ENCODE measurements around the gene CRELD1.

Gene CRELD1

GRCh38 chr3:9903904-9904303 lies 29.7 kb upstream of the CRELD1 start:
- DNase-seq: no peak

- no peak for DNase-seq
These were observed 27.2 kb upstream of the CRELD1 start for GRCh38 chr3:9906480-9906879.

GRCh38 chr3:9908286-9908685 lies 25.3 kb upstream of the CRELD1 start:
- no peak for DNase-seq

- DNase-seq: no peak
These were observed 24.2 kb upstream of the CRELD1 start for GRCh38 chr3:9909221-9910013.

- no peak for DNase-seq
These were observed 21.8 kb upstream of the CRELD1 start for GRCh38 chr3:9911863-9912262.

- DNase-seq: no peak
These were observed 21.2 kb upstream of the CRELD1 start for GRCh38 chr3:9912294-9912935.

GRCh38 chr3:9913601-9914000 lies 20.0 kb upstream of the CRELD1 start:
- no peak for DNase-seq

GRCh38 chr3:9914011-9914410 lies 19.6 kb upstream of the CRELD1 start:
- no peak for DNase-seq

GRCh38 chr3:9914559-9915253 lies 18.9 kb upstream of the CRELD1 start:
- DNase-seq: no peak

- peak; percentile 5 for DNase-seq
These were observed 18.1 kb upstream of the CRELD1 start for GRCh38 chr3:9915254-9916141.

GRCh38 chr3:9916346-9916733 lies 17.3 kb upstream of the CRELD1 start:
- no peak for DNase-seq

- DNase-seq: no peak
These were observed 16.6 kb upstream of the CRELD1 start, which contains the start of gene IL17RC for GRCh38 chr3:9916734-9917680. IL17RC (plus strand) TSS chr3:9917098; CDS start chr3:9917316, 218 bp downstream.

- DNase-seq: no peak
These were observed 15.8 kb upstream of the CRELD1 start for GRCh38 chr3:9917820-9918219.

- no peak for DNase-seq
These were observed 15.2 kb upstream of the CRELD1 start for GRCh38 chr3:9918261-9919038.

GRCh38 chr3:9928158-9928557 lies 5.5 kb upstream of the CRELD1 start:
- no peak for DNase-seq

- DNase-seq: no peak
These were observed 2.7 kb upstream of the CRELD1 start for GRCh38 chr3:9930804-9931418.

GRCh38 chr3:9932535-9932842 lies 1.1 kb upstream of the CRELD1 start:
- no peak for DNase-seq

- DNase-seq: peak; percentile 81
These were observed 632 bp upstream of the CRELD1 start for GRCh38 chr3:9932843-9933560.

GRCh38 chr3:9934235-9934621 lies 594 bp downstream of the CRELD1 start:
- peak; percentile 35 for DNase-seq

- no peak for DNase-seq
These were observed 1.4 kb downstream of the CRELD1 start for GRCh38 chr3:9934993-9935392.
